ENCODE data around the gene MYBPC2. TPM values are rescaled to one million over a fixed set of nuclear protein-coding genes. Genes with fewer than 3 reads are reported as not detected.

Gene MYBPC2
- total RNA-seq, 2 donors from 2014 or later, result 0.14 TPM; not detected in 1

DNA sequence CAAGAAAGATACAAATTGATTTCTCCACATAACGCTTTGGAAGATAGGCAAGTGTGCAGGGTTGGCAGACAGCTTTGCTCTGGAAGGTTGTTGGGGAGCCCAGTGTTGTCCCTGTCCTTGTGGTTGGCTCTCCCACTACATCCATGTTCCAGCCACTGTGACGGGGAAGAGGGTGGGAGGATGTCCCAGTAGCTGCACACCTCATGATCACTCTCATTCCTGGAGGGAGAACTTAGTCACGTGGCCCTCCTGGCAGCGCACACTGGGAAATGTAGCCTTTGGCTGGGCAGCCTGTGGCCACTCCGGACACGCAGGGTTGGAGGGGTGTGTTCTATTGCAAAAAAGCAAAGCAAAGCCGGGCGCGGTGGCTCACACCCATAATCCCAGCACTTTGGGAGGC lies 38.7 kb upstream of the MYBPC2 start:
- Histone ChIP-seq H3K9me3 (no peaks in the 10 kb centered on the region), H3K36me3 (peaks cover 3% of the 10 kb centered on the region), H3K27me3 (replicated peaks; ENCODE audit: insufficient read depth) (no peaks in the 10 kb centered on the region), H3K27ac (no peak overlapping the region), H3K4me1 (ENCODE audit: control insufficient read depth in 1 of 2, low read depth in 2 of 2) (no peaks in the 10 kb centered on the region), H3K4me3 (no peak overlapping the region)
- ATAC-seq (ENCODE audit: insufficient number of reproducible peaks, low FRiP score, low read depth), result no peak
- DNase-seq (ENCODE audit: low spot score), result no peak
- TF ChIP-seq, protein P1, sequence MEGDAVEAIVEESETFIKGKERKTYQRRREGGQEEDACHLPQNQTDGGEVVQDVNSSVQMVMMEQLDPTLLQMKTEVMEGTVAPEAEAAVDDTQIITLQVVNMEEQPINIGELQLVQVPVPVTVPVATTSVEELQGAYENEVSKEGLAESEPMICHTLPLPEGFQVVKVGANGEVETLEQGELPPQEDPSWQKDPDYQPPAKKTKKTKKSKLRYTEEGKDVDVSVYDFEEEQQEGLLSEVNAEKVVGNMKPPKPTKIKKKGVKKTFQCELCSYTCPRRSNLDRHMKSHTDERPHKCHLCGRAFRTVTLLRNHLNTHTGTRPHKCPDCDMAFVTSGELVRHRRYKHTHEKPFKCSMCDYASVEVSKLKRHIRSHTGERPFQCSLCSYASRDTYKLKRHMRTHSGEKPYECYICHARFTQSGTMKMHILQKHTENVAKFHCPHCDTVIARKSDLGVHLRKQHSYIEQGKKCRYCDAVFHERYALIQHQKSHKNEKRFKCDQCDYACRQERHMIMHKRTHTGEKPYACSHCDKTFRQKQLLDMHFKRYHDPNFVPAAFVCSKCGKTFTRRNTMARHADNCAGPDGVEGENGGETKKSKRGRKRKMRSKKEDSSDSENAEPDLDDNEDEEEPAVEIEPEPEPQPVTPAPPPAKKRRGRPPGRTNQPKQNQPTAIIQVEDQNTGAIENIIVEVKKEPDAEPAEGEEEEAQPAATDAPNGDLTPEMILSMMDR (IDR thresholded peaks at IDR 0.05), result no peak

DNA sequence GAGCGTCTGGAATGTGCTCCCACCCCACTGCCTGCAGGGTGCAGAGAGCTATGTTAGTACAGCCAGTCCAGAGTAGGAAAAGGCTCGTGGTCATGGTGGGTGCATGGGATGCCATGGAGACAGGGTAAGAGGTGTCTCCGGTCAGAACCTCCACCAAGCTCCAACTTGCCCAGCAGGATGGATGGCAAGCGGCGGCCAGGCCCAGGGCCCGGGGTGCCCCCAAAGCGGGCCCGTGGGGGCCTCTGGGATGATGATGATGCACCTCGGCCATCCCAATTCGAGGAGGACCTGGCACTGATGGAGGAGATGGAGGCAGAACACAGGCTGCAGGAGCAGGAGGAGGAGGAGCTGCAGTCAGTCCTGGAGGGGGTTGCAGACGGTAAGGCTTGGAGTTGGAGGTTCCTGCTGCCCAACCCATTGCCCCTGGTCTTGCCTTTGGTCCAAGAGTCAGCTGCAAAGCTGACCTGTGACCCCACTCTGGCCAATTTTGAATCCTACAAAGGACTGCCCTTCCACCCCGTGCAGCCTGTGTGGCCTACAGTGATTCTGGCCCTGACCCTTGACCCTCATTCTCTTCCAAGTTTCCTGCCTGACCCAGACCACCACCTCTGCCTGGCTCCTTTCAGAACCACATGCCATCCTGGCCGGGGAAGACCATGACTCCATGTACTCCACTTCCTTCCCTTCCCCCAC lies 33.9 kb upstream of the MYBPC2 start:
- ATAC-seq (ENCODE audit: insufficient number of reproducible peaks, low FRiP score, low read depth), result no peak

DNA sequence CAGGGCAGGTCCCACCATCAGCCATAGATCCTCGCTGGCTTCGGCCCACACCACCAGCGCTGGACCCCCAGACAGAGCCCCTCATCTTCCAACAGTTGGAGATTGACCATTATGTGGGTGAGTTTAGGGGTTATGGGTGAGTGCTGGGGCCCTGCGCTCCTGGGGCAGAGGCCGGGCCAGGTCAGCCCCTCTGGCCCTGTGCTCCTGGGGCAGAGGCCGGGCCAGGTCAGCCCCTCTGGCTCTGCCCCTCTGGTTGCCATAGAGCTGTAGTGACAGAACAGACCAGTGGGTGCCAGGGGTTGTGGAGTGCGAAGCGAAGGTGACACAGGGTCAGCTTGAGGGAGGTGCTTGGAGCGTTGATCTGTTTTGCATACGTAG lies 33.3 kb upstream of the MYBPC2 start:
- no peaks in the 10 kb centered on the region for H3K27me3 ChIP-seq (replicated peaks; ENCODE audit: insufficient read depth)
- no peak overlapping the region for H3K27ac ChIP-seq
- ATAC-seq (ENCODE audit: insufficient number of reproducible peaks, low FRiP score, low read depth), result no peak
- H3K36me3 ChIP-seq, result peaks cover 6% of the 10 kb centered on the region
- no peaks in the 10 kb centered on the region for H3K9me3 ChIP-seq
- TF ChIP-seq, protein P1 (IDR thresholded peaks at IDR 0.05), result no peak
- no peak overlapping the region for H3K4me3 ChIP-seq
- H3K4me1 ChIP-seq (ENCODE audit: control insufficient read depth in 1 of 2, low read depth in 2 of 2), result no peaks in the 10 kb centered on the region
- no peak for DNase-seq (ENCODE audit: low spot score)

More for the DNA sequence above, 33.9 kb upstream of the MYBPC2 start:
- TF ChIP-seq, protein P1 (IDR thresholded peaks at IDR 0.05), result no peak
- peaks cover 6% of the 10 kb centered on the region for H3K36me3 ChIP-seq
- H3K9me3 ChIP-seq, result no peaks in the 10 kb centered on the region
- H3K27ac ChIP-seq, result no peak overlapping the region
- DNase-seq (ENCODE audit: low spot score), result no peak
- no peak overlapping the region for H3K4me3 ChIP-seq
- H3K4me1 ChIP-seq (ENCODE audit: control insufficient read depth in 1 of 2, low read depth in 2 of 2), result no peaks in the 10 kb centered on the region
- H3K27me3 ChIP-seq (replicated peaks; ENCODE audit: insufficient read depth), result no peaks in the 10 kb centered on the region

DNA sequence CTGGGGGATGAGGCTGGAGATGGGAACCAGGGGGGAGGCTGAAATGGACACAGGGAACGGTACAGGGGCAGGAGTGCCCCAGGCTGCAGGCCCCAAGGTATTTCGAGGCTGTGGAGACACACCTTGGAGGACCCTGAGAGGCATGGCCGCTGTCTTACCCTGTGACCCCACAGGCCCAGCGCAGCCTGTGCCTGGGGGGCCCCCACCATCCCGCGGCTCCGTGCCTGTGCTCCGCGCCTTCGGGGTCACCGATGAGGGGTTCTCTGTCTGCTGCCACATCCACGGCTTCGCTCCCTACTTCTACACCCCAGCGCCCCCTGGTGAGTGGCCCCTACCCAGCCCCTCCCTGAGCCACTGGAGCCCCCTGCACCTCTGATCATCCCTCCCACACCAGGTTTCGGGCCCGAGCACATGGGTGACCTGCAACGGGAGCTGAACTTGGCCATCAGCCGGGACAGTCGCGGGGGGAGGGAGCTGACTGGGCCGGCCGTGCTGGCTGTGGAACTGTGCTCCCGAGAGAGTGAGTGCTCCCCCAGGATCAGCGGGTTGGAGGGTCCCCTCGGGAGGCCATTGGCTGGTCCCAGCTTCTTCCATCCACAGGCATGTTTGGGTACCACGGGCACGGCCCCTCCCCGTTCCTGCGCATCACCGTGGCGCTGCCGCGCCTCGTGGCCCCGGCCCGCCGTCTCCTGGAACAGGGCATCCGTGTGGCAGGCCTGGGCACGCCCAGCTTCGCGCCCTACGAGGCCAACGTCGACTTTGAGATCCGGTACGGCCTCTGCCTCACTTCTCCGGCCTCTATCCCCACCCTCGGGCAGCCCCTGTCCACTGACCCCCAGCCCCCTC lies 30.9 kb upstream of the MYBPC2 start:
- Histone ChIP-seq H3K27me3 (replicated peaks; ENCODE audit: insufficient read depth) (no peaks in the 10 kb centered on the region), H3K9me3 (no peaks in the 10 kb centered on the region), H3K27ac (no peak overlapping the region), H3K4me1 (ENCODE audit: control insufficient read depth in 1 of 2, low read depth in 2 of 2) (no peaks in the 10 kb centered on the region), H3K36me3 (peaks cover 6% of the 10 kb centered on the region), H3K4me3 (no peak overlapping the region)
- no peak for DNase-seq (ENCODE audit: low spot score)
- TF ChIP-seq, protein P1 (IDR thresholded peaks at IDR 0.05), result no peak
- no peak for ATAC-seq (ENCODE audit: insufficient number of reproducible peaks, low FRiP score, low read depth)

DNA sequence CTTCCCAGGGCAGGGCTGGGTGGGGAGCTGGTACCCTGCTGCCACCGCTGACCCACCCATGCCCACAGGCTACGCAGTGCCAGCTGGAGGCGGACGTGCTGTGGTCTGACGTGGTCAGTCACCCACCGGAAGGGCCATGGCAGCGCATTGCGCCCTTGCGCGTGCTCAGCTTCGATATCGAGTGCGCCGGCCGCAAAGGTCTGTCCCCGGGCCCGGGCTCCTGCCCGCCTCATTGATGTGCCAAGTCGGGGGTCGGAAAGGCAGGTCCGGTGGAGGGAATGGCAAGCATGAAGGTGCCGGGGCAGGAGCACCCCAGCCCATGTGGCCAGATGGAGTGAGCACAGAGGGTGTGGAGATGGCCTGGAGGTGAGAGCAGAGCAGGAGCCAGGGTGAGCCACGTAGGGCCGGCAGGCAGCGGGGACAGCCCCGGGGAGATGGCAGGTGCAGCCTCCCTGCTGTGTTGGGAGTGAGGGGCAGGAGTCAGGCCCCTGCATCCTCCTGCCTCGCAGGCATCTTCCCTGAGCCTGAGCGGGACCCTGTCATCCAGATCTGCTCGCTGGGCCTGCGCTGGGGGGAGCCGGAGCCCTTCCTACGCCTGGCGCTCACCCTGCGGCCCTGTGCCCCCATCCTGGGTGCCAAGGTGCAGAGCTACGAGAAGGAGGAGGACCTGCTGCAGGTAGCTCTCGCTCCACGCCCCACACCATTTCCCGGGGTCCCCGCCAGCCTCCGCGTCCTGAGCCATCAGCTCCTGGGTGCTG lies 30.0 kb upstream of the MYBPC2 start:
- ATAC-seq (ENCODE audit: insufficient number of reproducible peaks, low FRiP score, low read depth) (no peak), DNase-seq (ENCODE audit: low spot score) (no peak)
- H3K36me3 ChIP-seq, result peaks cover 6% of the 10 kb centered on the region

More for the DNA sequence above, 30.0 kb upstream of the MYBPC2 start:
- no peak overlapping the region for H3K27ac ChIP-seq
- no peaks in the 10 kb centered on the region for H3K27me3 ChIP-seq (replicated peaks; ENCODE audit: insufficient read depth)
- no peak overlapping the region for H3K4me3 ChIP-seq
- H3K4me1 ChIP-seq (ENCODE audit: control insufficient read depth in 1 of 2, low read depth in 2 of 2), result no peaks in the 10 kb centered on the region
- TF ChIP-seq, protein P1 (IDR thresholded peaks at IDR 0.05), result no peak
- no peaks in the 10 kb centered on the region for H3K9me3 ChIP-seq

Measured in thoracic aorta (tissue), 2 donors.